ENCODE measurements around the gene RFT1.

Gene RFT1

GRCh38 chr3:53084310-53085001, 45.8 kb downstream of the RFT1 start:
- peak in 5 of 14 donors; percentile 20 to 60 (median 24) for DNase-seq

GRCh38 chr3:53083949-53084309, 46.3 kb downstream of the RFT1 start:
- DNase-seq = peak in 1 of 14 donors; percentile 42

- DNase-seq = peak in 5 of 14 donors; percentile 12 to 47 (median 22)
Measured at GRCh38 chr3:53083521-53083920, 46.7 kb downstream of the RFT1 start.

GRCh38 chr3:53082736-53083135, 47.5 kb downstream of the RFT1 start:
- DNase-seq = no peak

GRCh38 chr3:53081318-53081717, 48.9 kb downstream of the RFT1 start:
- DNase-seq = no peak

GRCh38 chr3:53080612-53081205, 49.5 kb downstream of the RFT1 start:
- no peak for DNase-seq

GRCh38 chr3:53079791-53080555, 50.3 kb downstream of the RFT1 start:
- no peak for DNase-seq

GRCh38 chr3:53079147-53079546, 51.1 kb downstream of the RFT1 start:
- no peak for DNase-seq

GRCh38 chr3:53078656-53079055, 51.6 kb downstream of the RFT1 start:
- no peak for DNase-seq

GRCh38 chr3:53077476-53078220, 52.6 kb downstream of the RFT1 start:
- no peak for DNase-seq

- DNase-seq = no peak
Measured at GRCh38 chr3:53075743-53076140, 54.5 kb downstream of the RFT1 start.

GRCh38 chr3:53074761-53075742, 55.2 kb downstream of the RFT1 start:
- no peak for DNase-seq

- DNase-seq = no peak
Measured at GRCh38 chr3:53074366-53074696, 55.9 kb downstream of the RFT1 start.

GRCh38 chr3:53073553-53074365, 56.5 kb downstream of the RFT1 start:
- no peak for DNase-seq

GRCh38 chr3:53072653-53073552, 57.3 kb downstream of the RFT1 start:
- DNase-seq = peak in 12 of 14 donors; percentile 29 to 77 (median 42)

- no peak for DNase-seq
Measured at GRCh38 chr3:53071882-53072431, 58.3 kb downstream of the RFT1 start.

GRCh38 chr3:53069422-53070068, 60.7 kb downstream of the RFT1 start:
- no peak for DNase-seq

GRCh38 chr3:53068176-53068575, 62.1 kb downstream of the RFT1 start:
- DNase-seq = no peak

- no peak for DNase-seq
Measured at GRCh38 chr3:53067567-53067966, 62.7 kb downstream of the RFT1 start.

All from C1 segment of cervical spinal cord (tissue), 14 donors.